ENCODE results near the gene PUDP.
A peak's percentile ranks its signal among the peaks of the same experiment; 100 is the strongest.
"Not testable (repeated sequence)": the region's sequence is repeated elsewhere in the genome, so short reads cannot be mapped to it uniquely, and the experiment has no call there.

Gene PUDP

DNA sequence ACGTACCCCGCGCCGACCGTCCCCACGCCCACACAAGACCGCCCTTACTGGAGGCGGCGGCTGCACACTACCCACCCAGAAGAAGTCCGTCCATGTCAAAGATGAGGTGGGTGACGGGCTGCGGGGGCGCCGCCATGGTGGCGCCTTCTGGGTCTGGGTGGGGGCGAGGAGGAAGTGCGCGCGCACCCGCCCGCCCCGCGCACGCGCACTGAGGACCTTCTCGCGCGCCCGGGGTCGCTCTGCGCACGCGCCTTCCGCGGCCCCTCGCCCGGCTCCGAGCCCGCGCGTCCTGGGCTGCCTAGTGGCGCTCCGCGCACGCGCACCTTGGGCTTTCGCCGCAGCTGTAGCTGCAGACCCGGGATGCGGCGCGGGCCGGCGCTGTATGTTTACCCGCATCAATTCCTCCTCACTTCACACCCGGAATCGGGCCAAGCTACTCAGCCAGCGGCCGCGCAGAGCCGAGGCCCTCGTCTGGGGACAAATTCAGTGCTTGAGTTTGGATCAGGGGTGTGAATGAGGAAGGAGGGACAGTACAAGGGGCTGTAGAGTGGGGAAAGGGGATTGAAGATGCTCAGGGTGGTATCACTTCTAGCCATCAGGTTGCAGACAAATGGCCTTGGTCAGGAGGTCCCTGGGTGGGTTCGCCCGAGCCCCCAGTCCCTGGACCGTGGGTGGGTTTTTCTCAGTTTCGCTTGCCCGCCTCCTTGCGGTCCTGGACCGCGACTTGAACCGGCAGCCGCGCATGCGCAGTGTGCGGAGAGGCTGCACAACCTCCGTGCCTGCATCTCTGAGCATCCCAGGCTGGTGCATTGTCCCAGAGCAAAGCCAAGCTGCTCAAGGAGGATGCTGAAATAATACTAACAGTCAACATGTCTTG, at the start of gene PUDP:
Gene PUDP (minus strand): TSS at position 176 of the 877 bp plus-strand sequence. CDS start 40 bp downstream, at position 136.
- peak; percentile 83 for DNase-seq

GRCh38 chrX:7194606-7195005, 46.7 kb upstream of the PUDP start:
- DNase-seq = no peak

DNA sequence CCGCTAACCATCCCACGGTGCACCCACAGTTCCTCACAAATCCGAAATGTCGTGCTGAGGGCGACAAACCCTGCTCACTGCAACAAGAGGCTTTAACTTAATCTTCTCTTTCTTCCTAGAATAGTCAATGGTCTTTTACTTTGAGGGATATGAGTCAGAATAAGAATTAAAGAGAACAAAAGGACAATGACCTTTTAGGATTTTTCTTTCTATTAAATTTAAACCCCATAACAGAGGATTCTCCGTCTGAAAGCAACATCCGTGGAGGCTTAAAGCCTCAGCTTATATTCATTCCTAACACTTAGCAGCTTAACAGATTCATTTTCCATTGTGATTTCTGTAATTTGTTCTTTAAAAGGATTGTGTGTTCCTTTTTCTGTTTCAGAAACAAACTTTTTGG, 44.9 kb upstream of the PUDP start:
- no peak for DNase-seq

DNA sequence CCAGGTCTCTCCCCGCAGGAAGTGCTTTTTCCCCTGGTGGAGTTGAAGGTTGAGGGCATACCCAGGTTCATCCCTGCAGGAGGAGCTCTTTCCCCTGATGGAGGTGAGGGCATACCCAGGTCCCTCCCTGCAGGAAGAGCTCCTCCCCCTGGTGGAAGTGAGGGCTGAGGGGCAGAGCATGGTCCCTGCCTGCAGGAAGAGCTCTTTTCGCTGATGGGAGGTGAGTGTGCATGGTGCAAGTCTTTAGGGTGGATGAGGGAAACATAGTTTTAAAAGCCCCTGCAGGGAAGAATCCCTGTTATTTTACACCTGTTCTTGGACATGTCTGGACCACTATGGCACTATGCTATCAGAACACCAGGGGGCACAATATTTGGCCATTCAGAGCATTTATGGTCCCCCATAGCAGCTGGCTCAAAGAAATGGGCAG, 43.7 kb upstream of the PUDP start:
- DNase-seq = peak; percentile 7

DNA sequence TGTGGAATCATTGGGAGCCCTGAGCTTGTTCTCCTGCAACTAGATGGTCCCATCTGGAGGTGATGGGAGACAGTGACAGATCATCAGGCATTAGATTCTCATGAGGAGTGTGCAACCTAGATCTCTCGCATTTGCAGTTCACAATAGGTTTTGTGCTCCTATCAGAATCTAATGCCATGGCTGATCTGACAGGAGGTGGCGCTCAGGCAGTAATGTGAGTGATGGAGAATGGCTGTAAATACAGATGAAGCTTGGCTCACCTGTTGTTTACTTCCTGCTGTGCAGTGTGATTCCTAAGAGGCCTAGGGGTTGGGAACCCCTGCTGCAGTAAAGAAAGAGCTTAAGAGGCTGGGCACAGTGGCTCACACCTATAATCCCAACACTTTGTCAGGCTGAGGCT, 42.2 kb upstream of the PUDP start:
- peak; percentile 59 for DNase-seq

DNA sequence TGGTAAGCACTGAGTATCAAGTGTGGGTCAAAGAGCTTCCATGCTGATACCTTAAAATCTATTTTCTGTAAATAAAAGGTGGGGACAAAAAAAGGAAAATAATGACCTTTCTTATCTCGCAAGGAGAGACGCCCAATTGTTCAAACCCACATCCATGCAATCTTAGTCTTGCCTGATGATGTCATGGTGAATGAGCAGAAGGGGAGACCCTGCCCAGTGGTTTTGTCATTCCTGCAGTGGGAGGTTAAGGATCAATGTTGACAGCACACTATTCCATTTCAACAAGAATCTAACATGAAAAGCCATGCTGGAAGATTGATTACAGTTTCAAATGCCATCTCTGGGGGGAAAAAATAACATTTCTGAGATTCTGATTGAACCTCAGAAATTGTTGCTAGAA, 40.7 kb upstream of the PUDP start:
- no peak for DNase-seq

GRCh38 chrX:7184816-7185215, 36.9 kb upstream of the PUDP start:
- no peak for DNase-seq

- DNase-seq = no peak
Observed at GRCh38 chrX:7179446-7179845, 31.5 kb upstream of the PUDP start.

GRCh38 chrX:7178859-7179258, 30.9 kb upstream of the PUDP start:
- not testable (repeated sequence) for DNase-seq

DNA sequence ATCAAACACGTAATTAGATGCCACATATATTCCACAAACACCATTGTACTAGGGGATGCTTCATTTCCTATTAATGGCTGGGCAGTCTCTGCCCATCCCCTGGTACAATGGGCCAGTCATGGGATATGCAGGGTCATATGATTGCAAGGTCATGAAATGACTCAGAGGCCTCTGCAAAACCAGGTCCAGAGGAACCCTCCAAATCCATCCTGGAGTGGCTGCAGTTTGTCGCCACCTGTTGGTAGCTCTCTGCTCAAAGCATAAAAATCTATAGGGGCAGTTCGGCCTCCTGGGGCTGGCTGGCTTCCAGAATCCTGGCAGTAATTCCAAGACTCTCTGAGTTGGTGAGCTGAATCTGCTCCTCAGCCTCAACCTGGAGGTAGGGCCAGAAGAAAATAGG, 22.9 kb upstream of the PUDP start:
- peak; percentile 39 for DNase-seq

DNA sequence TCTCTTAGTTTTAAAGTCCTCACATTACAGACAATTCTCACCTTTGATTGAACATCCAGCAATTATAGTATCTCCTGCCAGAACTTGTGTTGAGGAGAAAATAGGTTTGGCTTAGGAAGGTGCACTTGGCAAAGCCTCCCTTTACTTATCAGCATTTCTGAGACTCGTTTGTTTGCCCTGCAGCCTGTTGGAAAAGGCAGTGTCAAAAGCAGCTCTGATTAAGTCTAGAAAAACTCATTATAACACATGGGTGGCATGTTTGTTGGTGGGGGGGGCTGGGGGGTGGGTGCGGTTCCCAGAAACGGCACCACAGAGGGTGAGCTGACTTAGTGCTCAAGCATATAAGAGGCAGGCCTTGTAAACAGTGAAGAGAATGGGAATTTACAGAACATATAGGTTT, 21.7 kb upstream of the PUDP start:
- DNase-seq = no peak

DNA sequence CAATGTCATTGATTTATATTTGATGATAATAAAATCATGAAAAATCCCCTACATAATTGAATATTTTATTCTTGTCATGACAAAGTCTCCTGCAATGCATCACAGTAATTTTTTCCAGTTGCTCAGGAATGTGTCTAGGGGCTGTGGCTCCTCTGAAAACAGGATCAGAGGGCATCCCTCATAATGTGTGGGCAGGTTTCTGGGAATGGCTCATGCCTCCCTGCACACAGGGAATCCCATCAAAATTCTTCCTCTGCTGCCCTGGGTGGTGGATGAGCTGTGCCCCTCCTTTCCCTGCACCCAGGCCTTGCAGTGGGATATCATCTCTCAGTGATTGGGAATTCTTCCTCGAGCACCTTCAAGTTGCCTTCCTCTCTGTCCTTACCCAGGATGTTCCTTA, 20.4 kb upstream of the PUDP start:
- DNase-seq = no peak

DNA sequence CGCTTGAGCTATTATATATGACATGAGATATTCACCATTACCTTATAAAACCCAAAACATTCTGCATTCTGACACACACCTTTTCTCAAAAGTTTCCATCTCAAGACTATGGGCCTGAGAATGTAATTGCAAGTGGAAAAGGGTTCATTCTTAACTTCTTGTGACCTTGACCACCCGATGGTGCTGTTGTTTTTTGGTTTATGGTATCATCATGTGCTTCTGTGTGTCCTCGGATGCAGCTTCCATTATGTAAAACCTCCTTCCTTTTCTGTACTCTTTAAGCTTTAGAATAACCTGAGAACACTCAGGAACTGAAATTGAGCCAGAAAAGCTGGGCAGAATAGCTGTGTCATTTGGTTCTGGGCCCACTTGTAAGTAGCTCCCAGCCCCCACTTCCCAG, 16.2 kb upstream of the PUDP start:
- no peak for DNase-seq

DNA sequence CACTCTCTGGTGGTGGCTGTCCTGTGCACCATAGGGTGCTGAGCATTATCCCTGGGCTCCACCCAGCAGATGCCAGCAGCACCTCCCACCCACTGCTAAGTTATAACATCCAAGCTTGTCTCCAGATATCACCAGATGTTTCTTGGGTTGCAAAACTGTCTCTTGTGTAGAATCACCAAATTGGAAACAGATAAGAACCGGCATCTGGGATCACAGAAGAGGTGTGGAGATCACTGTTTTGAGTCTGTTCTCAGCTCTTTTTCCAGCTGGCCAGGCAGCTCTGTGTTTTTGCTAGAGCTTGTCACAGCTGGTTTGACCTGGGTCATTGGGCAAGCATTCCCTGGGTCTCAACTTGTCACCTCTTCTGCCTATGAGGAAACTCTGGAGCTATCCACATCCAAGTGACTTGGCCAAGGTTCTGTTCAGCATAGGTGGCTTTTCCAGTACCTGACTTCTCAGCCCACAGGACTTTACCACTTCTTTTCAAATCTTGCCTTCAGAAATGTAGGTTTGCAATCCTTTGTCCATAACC, 15.3 kb upstream of the PUDP start:
- DNase-seq = no peak

- no peak for DNase-seq
Observed at GRCh38 chrX:7159149-7159861, 11.4 kb upstream of the PUDP start.

GRCh38 chrX:7158468-7158990, 10.6 kb upstream of the PUDP start:
- no peak for DNase-seq

GRCh38 chrX:7156879-7157278, 8.9 kb upstream of the PUDP start:
- DNase-seq = no peak

DNA sequence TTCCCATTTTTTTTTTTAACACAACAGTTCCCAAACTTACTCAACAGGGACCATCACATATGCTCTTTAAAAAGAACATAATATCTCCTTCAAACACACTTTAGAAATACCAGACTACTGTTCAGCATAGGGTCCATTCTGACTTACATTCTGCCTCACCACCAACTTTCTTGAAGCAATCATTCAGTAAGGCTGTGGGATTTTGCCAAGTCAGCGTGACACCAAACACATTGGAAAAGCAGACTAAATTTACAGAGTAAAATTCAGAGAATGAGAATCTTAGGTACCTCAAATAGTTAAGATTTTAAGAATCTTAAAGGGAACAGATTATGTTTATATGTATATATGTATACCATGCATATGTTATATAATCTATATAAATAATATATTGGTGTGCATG, 7.2 kb upstream of the PUDP start:
- no peak for DNase-seq

- DNase-seq = no peak
Observed at GRCh38 chrX:7154041-7154597, 6.2 kb upstream of the PUDP start.

- no peak for DNase-seq
Observed at GRCh38 chrX:7153231-7153630, 5.3 kb upstream of the PUDP start.

GRCh38 chrX:7149411-7149810, 1.5 kb upstream of the PUDP start:
- no peak for DNase-seq

- peak; percentile 57 for DNase-seq
Observed at GRCh38 chrX:7147413-7147977, 458 bp downstream of the PUDP start, which contains the start of gene STS. TSS of gene STS (plus strand) at chrX:7147712. CDS start at chrX:7253200, 105,488 bp downstream.
